ENCODE data around the gene B9D1.
A peak's percentile ranks its signal among the peaks of the same experiment; 100 is the strongest.
"Not testable (repeated sequence)": the region's sequence is repeated elsewhere in the genome, so short reads cannot be mapped to it uniquely, and the experiment has no call there.

Gene B9D1

GRCh38 chr17:19357351-19357750, 5.2 kb downstream of the B9D1 start:
- no peak for DNase-seq

DNA sequence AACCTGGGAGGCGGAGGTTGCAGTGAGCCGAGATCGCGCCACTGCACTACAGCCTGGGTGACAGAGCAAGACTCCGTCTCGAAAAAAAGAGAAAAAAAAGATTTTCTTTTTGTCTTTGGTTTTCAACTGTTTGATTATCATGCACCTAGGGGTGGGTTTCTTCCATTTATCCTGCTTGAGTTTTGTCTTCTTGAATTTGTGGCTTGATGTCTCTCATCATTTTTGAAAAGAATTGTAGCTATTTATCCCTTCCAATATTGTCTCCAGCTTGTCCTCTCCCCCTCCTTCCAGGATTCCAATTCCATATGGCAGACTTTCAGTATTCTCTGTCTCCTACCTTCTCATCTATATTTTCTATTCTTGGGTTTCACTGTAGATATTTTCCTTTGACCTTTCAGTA, 7.8 kb downstream of the B9D1 start:
- no peak for DNase-seq

- not testable (repeated sequence) for DNase-seq
These were observed 9.1 kb downstream of the B9D1 start for GRCh38 chr17:19353401-19353800.

DNA sequence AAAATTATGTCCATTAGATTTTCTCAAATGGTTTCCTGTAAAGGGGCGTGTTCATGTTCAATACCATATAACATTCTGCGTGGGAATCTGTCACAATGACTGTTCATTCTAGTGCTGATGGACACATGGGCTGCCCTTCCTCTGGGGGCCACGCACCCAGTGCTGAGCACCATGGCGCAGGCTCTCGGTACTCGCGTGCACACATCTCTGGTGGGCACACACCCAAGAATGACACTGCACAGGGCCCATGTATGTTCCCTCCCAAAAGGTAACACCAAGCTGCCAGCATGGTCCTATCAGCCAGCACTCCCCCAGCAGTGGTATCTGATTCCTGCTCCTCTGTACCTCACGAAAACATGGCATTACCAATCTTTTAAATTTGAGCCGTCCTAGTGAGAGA, 13.7 kb downstream of the B9D1 start:
- DNase-seq = no peak

GRCh38 chr17:19348081-19348650, 14.4 kb downstream of the B9D1 start:
- DNase-seq = no peak

DNA sequence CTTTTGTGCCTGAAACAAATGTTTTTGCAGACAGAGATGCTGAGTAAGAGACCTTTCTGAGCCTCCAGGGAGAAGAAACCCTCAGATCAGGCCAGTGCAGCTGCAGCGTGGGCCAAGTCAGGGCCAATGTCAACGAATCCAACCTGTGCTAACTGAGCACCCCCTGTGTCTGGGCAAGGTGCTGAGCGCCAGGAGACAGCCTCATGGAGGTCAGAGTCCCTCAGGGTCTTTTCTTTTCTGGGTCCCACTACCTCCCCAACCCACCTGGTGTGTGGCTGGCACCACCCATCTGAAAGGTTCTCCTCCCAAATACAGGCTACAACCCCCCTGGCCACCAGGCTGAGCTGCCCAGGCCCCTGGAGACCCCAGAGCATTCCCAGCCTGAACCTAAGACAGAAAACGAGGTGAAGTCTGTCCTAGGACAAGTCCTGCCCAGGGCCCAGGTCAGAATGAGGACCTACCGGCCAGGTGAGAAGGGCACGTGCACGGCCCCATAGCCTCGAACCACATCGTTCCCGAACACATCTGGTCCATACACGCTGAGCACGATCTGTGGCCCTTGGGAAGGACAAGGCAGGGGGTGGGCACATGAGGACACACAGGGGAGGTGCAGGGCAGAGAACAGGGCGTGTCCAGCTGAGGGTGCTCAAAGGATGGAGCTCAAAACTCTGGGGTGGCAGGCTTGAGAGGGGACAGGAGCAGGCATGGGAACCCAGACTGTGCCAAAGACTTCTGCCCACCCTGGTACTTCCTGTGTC, 15.0 kb downstream of the B9D1 start:
- no peak for DNase-seq

GRCh38 chr17:19346351-19347255, 15.9 kb downstream of the B9D1 start:
- no peak for DNase-seq

- no peak for DNase-seq
These were observed 16.8 kb downstream of the B9D1 start for GRCh38 chr17:19345486-19346350.

GRCh38 chr17:19345067-19345460, 17.5 kb downstream of the B9D1 start:
- no peak for DNase-seq

GRCh38 chr17:19344311-19345066, 18.0 kb downstream of the B9D1 start:
- DNase-seq = no peak

- DNase-seq = no peak
These were observed 18.8 kb downstream of the B9D1 start for GRCh38 chr17:19343671-19344151.

DNA sequence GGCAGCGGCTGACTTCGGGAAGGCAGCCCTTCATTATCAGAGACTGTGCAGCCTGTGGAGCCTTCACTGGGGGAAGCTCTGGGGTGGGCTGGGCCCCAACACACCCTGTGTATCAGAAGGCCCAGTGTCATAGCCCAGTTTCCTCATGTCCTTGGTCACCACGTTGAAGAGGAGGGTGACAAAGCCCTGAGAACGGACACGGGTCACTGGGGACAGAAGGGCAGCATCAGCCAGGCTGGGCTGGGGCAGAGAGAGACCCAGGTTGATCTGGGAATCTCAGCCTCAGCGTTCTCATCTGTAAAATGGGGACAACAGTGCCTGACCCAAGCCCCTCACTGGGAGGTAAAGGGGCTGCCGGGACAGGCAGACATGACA, 19.3 kb downstream of the B9D1 start:
- no peak for DNase-seq

DNA sequence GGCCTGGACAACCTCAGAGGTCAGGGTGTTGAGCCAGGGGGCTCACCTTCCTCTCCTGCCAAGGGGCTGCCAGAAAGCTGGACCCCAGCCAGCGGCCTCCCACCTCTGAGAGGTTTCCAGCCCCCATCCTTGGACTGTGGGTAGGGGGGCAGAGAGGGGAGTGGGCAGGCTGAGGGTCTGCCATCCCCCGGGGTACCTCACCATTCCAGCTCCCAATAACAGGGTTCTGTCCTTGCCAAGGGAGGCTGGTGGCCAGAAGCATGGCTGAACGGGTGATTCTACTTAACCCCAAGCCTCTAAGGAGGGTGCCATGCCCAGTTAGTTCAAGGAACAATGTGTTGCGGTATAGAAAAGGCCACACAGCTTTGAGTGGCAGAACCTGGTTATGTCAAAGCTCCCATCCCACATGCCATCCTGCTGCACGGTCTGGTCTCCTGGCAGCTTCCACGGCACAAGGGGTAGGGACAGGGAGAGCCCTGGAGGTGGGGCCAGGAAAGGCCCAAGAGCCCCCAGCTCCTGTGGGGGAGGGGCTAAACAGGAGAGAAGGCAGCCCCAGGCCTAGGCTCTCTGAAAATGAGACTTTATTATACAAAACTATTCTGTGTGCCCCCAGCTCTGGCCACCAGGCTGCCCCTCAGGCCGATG, 19.8 kb downstream of the B9D1 start:
- DNase-seq = no peak

DNA sequence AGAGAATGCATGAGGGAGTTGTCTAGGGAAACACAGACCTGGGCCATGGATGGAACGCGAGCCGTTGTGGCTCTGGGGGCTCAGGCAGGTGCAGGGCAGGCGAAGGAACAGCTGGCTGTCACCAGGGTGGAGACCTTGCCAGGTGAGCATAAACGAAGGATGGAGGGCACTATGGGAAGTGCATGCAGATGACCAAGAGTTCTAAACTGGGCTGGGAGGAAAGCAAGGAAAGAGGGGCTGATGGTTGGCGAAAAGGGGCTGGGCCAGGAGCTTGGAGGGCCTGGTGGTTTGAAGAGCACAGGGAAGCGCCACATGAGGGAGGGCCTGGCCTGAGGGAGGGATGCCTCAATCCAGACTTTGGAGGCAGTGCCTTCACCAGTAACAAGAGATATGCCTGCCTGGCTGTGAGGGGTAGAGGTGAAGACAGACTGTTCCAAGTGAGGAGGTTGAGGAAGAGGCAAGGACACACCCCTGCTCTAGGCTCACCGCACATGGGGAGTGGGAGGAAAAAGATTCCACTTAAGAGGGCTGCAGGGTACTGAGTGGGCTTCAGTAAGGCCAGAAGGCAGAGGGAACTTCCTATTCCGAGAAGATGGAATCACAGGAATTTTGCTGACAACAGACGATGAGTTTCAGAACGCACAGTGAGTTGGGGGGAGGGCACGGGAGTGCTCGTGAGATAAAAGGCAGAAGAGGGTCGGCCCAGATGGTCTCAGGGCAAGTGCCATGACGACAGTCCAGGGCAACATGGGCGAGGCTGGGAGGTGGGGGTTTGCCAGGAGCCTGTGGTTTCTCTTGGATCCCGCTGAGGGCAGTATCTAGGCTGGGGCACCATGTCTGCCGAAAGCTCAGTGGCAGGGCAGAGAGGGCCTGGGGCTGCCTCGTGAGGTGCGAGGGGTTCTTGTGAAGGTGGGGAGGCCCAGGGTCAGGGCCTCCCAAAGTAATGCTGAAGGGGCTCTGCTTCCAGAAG, 20.6 kb downstream of the B9D1 start:
- no peak for DNase-seq

DNA sequence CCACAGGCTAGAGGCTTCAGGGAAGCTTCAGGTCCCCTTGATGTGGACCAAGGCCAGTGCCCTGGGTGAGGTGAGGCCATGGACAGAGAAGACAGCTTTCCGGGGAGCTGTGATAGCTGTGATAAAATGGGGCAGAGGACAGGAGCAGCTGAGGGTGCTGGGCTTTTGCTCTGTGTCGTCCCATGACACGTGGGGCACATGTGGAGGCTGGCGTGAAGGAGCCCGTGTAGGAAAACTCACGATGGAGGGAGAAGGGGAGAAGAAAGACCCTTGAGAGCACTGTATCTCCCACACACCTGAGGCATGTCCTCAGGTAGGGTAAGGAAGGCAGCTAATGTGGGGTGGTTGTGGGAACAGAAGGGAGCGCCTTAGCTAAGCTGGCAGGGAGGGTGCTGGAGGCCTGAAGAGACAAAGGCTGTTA, 21.3 kb downstream of the B9D1 start:
- DNase-seq = no peak

- DNase-seq = no peak
These were observed 23.1 kb downstream of the B9D1 start for GRCh38 chr17:19339341-19339815.

DNA sequence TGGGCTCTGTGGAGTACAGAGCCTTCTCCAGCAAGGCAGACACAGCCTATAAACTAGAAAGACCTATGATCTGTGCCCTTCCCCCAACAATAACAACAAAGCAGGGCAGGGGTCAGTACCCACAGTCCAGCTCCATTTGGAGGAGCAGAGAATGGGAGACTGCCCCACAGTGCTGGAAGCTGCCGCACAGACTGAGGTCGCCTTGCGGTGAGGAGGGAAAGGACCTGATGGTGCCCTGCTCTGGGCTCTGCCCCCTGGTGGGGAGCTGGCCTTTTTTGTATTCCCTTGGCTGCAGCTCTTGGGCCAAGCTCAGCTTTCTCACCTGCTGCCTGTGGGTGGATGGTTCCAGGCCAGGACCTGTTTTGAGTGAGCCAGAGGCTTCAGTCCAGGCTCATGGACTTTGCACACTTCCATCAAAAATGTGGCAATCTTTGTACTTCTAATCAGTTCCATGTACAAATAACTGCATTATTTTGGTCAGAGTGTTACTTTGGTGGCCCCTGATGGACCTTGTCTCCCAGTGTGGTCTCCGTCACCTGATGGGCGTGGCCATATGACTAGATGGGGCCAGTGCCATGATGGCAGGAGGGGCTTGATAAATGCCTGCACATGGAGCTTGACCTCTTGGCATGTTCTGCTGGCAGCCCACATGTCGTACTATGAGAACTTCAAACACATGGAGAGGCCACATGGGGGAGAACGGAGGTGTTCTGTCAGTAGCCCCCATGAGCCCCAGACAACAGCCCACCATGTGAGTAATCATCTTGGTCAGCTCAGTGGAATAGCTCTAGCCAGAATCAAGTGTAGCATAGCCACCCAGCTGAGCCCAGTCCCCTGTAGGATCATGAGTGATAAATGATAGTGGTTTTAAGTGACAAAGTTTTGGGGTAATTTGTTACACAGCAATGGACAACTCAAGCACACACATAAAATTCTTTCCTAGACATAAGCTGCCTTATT, 24.2 kb downstream of the B9D1 start:
- peak; percentile 42 for DNase-seq

- DNase-seq = no peak
These were observed 24.9 kb downstream of the B9D1 start for GRCh38 chr17:19337712-19338023.

All from midbrain (tissue), 1 donor.